GM18873 (cell line): ENCODE measurements around the gene CALHM2.

Source experiments
- ATAC-seq: cut with Tn5 transposase; IDR thresholded peaks from one replicate; pipeline ENCODE4 v1.9.1; 2021; ENCODE audit warnings: mild to moderate bottlenecking, moderate library complexity, moderate number of reproducible peaks; ENCODE audit not compliant: unreplicated experiment, low FRiP score

The CALHM2 gene

DNA sequence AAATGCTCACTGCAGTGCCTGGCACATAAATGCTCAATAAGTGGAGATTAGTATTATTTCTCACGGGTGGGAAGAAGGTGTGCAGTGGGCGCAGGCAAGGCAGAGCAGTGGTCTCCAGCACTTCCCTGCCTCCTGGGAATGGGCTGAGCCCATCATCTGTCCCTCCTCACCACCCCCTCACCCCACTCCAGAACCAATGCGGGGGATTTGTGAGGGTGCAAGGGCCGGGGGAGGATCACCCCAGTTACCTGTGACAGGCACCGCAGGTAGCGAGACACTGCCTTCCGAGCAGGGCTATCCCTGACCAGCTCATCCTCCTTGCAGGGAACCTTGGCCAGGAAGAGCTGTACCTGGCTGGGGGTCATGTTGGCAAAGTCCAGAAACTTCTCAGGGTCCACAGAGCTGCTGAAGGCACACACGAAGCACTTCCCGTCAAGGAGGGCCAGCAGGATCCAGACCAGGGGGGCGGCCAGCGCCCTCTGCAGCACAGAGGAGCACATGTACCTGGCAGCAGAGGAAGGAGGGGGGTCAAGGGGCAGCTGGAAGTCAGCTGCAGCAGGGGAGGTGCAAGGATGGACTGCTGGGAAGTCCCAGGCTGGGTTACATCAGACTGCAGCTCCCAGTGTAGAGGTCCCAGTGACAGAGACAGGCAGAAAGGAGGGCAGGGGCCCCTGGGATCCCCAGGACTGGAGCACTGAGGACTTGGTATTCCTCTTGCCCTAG is 24.0 kb upstream of the CALHM2 start:
- no peak for ATAC-seq

DNA sequence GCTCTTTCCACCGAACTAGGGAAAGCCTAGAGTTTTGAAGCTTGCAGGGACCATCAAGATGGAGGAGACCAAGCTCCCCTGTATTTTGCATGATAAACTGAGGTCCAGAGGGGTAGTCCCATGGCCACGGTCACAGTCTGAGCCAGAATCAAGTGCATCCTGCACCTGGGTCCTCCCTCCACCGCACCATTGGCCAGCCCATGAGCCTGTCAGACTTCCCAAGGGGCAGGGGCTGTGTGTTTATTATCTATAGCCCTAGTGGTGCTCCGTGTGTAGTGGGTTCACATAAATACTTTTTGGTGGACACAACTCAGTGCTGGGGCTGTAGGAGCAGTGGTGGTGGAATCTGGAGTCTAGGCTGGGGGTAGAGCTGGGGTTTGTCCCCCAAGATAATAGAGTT is 23.3 kb upstream of the CALHM2 start:
- ATAC-seq: no peak

DNA sequence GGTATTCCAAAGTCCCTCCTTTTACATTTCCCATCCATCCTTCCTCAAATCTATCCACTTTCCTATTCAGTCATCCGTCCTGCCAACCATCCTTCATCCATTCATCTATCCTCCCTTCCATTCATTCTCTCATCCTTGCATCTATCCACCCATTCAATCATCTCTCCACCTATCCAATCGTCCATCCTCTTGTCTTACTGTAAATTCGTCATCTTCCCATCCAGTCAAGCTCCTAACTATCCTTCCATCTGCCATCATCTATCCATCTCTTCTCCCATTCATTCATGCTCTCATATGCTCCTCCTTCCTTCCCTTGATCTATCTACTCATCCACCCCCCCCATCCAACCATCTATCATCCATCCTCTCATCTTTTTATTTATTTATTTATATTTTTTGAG is 21.9 kb upstream of the CALHM2 start:
- no peak for ATAC-seq

DNA sequence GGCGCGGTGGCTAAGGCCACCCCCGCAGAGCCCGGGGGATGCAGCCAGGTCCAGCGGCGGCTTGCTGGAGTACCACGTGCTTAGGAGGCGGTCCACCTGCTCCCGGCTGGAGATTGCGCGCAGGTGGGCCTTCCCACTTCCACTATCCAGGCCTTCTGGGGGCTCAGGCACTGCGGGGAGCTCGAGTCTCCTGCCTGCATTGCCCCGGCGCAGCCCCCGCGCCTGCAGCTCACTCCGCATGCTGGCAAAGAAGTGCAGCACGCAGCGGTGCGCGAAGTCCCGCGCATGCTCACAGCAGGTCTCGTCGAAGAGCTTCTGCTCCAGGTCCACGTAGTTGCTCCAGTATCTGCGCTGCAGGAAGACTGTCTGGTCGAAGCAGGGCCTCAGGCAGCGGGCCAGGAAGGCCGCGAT is 21.1 kb upstream of the CALHM2 start:
- ATAC-seq: no peak

DNA sequence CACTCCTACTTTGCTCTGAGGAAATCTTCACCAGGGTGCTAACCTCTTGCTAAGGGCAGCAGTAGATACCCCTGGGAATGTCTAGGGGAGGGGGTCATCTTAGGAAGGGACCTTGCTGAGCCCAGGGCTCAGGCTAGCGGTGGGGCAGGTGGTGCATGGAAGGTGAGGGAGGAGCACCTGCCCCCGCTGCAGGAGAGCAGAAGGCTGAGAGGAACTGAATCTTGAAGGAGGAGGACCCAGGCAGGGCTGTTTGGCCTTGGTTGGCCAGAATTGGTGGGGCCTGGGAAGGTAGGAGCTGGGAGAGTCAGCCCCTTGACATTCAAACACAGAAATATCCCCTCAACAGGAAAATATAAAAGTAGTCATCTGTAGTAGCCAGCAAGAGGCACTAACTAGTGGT is 19.8 kb upstream of the CALHM2 start:
- ATAC-seq: no peak

DNA sequence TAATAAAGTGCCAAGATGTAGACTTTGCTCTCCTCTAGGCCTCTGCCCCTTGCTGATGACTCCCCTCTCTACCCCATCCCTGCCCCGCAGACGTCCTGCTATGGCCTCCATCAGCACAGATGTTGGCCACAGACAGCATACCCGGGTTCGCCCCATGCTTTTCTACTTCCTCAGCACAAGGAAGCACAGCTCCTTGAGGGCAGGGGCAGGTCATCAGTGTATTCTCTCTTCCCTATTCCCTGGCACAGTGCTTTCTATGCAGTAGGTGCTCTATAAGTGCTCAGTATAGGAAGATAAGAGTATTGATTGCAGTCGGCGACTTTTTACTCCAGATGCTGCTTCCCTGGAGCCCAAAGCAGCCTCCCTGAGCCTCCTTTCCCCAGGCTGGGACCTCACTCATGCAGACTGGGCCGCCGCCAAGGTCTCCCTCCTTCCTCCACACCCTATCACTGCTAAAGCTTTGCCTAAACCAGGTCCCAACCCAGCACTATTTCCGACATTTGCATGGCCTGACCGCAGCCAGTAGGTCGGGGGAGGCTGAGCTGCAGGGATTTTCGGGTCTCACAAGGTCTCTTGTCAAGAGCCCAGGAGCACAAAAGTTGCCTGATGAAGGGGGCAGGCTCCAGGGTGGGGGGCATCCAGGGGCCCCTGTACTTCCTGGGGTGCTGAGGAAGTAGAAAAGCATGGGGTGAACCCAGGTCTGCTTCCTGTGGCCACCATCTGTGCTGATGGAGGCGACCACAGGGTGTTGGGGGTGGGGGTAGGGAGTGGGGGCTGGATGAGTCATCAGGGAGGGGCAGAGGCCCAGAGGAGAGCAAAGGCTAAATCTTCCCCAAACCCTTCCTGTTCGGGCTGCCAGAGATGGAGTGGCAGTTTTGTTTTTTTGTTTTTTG is 18.8 kb upstream of the CALHM2 start:
- peak; percentile 67 for ATAC-seq

DNA sequence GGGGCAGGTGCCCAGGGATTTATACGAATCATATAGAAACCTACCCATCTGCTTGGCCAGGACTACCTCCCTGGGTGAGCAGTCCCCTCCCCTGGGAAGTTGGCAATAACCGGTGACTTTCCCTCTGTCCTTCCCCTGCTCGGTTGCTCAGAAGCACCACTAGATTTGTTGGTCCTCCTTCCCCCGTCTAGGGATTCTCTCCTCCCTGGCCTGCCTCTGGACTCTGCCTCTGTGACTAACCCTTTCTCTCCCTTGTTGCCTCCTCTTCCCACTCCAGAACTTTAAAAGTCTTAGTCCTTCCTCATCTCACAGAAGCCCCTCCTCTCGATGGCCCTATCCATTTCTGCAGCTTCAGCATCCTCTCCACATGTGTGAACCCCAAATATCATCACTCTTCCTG is 17.0 kb upstream of the CALHM2 start:
- no peak for ATAC-seq

DNA sequence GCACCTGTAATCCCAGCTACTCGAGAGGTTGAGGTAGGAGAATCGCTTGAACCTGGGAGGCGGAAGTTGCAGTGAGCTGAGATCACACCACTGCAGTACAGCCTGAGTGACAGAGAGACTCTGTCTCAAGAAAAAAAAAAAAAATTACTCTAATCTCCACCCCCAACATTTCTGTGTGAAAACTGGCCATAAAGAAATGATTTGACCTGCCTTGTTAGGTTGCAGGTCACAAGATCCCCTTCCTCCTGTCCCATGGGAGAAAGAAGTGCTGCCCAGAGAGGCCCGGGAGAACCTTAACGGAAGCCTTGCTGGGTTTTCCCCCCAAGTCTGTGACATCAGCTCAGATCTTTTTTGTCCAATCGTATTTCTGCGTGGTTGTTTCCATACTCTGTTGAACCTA is 15.2 kb upstream of the CALHM2 start:
- no peak for ATAC-seq

DNA sequence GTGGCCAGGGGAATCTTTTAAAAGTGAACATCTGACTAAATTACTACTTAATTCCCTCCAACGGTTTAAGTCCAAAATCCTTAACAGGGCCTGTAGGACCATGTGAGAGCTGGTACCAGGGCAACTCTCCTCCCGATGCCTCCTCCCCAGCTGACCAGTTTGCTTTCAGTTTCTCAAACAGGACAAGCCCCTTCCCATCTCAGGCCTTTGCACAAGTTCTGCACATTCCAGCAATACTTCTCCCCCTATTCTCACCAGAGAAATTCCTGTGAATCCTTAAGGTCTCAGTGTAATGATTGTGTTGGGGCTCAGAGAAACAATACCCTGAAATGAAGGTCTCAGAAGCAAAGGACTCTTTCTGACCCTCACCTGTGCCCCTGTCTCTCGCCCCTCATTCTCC is 14.6 kb upstream of the CALHM2 start:
- ATAC-seq: no peak

DNA sequence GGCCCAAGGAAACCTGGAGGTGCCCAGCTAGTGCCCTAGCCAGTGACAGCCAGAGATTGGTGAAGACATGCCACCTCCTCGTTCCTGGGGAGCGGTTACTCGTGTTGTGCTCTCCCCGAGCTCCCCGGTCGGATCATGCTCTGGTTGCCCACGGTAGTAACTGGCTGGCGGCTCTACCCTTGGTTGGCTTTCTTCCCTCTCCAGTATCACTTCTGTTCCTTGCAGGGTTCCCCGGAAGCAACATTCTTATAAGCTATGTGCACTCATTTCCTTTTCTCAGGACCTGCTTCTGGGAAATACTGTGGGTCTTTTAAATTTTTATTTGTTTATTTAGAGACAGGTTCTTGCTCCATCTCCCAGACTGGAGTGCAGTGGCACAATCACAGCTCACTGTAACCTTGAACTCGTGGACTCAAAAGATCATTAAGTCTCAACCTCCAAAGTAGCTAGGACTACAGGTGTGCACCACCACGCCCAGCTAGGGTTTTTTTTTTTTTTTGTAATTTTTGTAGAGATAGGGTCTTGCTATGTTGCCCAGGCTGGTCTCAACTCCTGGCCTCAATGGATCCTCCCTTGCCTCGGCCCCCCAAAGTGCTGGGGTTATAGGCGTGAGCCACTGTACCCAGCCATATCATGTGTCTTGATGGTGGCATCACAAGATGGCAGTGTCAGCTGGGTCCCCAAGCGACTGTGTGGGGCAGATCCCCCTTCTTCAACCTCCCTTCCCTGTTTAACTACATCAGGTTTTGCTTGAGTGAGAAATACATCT is 13.4 kb upstream of the CALHM2 start:
- ATAC-seq: no peak

DNA sequence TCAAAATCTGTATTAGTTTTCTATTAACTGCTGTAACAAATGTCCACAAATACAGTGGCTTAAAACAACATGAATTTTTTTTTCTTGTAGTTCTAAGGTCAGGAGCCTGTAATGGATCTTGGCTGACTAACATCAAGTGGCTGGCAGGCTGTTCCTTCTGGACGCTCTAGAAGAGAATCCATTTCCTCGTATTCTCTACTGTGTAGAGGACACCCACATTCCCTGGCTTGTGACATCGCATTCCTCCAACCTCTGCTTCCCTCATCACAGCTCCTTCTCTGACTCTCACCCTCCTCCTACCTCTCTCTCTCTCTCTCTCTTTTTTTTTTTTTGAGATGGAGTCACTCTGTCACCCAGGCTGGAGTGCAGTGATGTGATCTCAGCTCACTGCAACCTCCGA is 11.3 kb upstream of the CALHM2 start:
- ATAC-seq: no peak

DNA sequence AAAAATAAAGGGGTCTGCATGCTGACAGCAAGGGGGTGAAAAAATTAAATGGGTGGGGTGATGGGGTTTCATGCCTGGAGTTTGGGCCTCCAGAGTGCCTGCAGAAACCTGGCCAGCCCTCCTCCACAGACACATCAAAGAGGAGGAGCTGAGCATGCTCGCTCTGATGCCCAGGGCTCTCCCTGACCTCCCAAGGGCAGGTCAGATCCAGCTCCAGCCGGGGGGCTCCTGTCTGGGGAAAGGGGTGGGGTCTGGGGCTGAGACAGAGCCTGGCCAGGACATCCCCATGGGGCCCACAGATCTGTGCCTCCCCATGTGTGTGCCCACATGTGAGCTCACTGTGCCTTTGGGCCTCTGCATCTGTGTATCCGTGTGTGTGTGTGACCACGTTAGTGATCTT is 7.4 kb upstream of the CALHM2 start:
- no peak for ATAC-seq

DNA sequence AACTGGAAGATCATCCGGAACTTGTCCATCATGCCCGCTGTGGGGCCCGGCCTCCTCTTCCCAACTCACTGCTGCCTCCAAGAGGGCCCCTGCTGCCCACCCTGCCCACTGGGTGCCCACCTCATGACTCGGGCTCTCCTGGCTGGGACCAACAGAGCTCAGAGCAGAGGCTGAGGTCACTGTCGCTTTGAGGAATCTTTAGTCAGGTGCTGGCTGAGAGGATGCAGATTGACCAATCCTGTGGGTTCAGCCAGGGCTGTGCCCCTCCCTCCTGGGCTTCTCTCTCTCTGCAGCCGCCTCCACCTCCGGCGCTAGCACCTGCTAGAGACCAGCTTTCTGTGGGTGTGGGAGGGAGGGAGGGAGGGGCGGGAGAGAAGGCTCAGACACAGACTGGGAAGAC is 6.5 kb upstream of the CALHM2 start, which contains the start of gene CALHM1:
CALHM1 (minus strand) TSS at position 181 of the 400 bp plus-strand sequence; CDS start at position 32, 149 bp downstream.
- no peak for ATAC-seq

DNA sequence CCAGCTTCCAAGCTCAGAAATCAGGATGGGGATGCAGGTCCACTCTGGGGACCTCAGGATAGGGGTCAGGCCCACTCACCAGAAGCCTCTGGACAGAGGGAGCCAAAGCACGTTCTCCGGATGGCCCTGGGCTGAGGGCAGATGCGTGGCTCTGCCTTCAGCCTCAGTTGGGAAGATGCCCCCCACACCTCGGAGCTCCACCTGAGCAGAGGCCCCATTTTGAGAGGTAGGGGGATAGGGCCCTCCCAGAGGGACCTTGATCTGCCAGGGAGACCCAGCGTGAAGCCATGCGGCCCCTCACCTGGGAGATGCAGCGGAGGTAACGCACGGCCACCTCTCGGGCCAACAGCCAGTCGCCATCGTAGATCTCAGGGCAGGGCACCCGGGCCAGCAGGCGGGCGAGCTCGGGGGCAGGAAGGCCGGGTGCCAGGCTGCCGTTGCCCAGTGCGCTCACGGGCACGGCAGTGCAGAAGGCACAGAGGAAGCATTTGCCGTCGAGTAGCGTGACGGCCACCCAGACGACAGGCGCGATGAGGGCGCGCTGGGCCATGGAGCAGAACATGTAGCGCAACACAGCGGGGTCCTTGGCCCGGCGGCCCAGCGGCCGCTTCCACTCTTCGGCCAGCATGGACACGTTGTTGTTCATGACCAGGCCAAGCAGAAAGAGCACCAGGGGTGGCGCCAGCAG is 5.9 kb upstream of the CALHM2 start:
- no peak for ATAC-seq

DNA sequence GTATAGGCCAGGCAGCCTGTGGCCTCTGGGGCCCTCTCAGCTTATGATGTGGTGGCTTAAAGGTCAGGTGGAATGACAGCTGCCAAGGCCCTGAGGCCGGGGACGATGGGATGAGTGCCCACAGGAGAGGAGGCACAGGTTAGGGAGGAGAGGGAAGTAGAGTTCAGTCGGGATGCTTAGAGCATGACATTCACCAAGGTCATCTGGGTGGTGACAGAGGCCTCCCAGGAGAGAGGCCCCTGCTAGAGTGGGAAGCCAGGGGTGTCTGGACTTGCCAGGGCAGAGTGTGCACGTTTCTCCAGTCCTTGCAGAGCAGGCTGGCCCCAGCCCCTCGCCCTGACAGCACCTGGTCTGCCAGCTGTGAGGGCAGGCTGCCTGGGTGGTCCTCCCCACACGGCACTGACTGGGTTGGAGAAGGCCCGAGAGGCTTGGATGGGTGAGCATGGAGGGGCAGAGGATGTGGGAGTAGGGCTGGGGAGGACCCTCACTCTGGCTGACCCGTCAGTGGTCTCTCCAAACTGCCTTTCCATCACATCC is 5.1 kb upstream of the CALHM2 start:
- ATAC-seq: no peak

DNA sequence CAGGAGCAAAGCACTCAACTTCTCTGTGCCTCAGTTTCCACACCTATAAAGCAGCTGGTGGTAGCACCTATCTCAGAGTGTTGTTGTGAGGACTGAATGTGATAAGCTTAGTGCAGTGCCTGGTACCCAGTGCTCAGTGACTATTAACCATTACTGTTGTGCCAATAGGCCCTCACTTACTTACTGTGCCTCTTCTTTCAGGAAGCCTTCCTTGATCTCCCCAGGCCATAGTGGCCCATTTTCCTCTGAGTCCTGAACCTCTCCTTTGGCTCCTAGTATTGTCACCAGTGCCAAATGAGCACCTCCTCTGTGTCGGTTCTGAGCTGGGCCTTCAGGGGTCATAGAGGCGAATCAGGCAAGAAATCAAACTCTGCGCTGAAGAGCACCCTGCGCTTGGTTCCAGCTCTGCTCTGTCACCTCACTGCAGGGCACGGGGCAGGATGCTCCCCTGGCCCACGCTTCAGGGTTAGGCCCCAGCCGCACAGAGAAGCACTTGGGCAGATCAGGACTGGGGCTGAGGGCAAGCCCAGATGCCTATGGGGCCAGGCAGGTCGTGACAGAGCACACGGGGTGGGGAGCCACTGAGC is 4.0 kb upstream of the CALHM2 start:
- ATAC-seq: no peak

DNA sequence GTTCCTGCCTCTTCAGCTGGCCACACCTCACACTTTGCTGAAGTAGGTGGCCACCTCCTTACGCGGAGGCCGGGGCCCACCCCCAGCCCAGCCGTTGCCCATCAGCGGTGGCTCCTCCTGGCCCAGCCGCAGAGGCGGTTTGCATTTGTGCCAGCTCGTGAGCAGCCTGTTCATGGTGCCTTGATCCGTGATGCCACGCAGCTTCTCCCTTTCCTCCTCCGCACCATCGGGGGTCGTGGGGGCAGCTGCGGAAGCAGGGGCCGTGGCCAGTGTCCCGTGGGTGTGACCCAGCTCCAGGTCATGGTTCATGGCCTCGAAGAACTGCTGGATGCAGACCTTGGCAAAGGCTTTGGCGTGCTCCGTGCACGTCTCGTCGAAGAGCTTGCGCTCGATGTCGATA is 3.1 kb upstream of the CALHM2 start:
- no peak for ATAC-seq

DNA sequence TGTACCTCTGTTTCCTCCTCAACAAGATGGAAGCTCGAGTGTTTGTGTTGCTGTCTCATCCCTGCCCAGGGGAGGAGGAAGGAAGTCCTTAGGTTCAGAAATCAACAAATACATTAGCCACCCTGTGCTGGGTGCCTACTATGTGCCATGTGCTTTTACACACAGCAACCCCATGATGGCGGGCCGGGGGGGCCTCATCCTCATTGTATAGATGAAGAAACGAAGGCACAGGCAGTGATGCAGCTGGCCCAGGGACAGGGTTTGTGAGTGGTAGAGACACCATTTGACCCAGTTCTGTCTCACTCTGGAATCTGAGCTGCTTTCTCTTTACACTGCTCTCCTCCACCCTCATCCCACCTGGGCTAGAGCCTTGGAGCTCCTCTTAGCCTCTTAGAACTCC is 1.9 kb upstream of the CALHM2 start:
- no peak for ATAC-seq

DNA sequence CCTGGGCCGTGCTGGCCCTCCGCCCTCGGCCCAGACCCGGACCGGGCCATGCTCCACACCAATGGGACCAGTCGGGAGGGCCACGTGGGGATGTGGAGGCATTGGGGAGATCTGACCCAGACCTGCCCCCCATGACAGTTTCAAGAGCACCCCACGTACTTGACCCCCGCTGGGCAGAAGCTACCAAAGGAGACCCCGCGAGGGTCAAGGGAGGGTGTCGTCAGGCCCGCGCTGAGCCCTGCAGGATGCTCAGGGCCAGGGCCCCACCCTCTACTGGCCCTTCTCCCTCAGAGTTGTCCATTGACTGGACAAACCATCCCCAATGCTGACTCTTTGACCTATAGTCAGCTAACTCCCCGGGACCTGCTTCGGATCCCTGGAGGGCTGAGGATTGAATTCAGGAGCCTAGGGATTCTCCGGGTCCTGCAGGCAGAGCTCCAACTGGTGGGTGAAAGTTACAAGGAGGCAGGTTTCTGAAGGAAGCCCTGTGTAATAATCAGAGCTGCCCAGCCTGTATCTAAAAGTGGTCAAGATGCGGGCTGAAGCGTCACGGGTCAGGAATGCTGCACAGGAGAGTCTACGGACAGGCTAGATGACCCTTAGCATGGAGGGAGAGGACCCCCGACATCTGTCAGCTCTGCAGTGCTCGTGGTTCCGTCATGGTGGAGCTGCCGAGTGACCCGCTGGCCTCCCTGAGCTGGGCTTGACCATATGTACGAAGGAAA is 498 bp upstream of the CALHM2 start:
- no peak for ATAC-seq
